ENCODE measurements around the gene MACROD2.

DNA sequence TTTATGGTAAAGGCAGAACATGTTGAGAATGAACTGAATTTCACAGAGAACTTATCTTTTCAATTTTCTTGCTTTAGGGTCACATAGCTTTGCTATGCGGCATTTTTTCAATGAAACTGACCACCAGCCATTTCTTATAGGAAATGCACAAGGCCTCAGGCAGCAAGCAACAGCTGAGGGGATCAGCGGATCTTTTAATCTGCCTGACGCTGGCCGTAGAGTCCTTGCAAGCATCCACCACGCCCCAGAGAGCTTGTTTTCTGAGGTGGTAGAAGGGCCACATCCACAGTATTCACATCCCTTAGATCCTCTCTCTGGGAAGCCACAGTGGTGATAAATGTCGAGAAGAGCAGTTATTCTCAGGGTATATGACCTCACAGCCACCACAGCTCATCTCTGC is 307.8 kb downstream of the MACROD2 start:
- TF ChIP-seq, protein P1, sequence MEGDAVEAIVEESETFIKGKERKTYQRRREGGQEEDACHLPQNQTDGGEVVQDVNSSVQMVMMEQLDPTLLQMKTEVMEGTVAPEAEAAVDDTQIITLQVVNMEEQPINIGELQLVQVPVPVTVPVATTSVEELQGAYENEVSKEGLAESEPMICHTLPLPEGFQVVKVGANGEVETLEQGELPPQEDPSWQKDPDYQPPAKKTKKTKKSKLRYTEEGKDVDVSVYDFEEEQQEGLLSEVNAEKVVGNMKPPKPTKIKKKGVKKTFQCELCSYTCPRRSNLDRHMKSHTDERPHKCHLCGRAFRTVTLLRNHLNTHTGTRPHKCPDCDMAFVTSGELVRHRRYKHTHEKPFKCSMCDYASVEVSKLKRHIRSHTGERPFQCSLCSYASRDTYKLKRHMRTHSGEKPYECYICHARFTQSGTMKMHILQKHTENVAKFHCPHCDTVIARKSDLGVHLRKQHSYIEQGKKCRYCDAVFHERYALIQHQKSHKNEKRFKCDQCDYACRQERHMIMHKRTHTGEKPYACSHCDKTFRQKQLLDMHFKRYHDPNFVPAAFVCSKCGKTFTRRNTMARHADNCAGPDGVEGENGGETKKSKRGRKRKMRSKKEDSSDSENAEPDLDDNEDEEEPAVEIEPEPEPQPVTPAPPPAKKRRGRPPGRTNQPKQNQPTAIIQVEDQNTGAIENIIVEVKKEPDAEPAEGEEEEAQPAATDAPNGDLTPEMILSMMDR (IDR thresholded peaks at IDR 0.05) = no peak
- no peak for TF ChIP-seq POLR2AphosphoS5 (IDR thresholded peaks at IDR 0.05)
- TF ChIP-seq POLR2A (IDR thresholded peaks at IDR 0.05) = no peak
